Progenitor cell of endocrine pancreas (in vitro differentiated cells): ENCODE results near the gene NIM1K. TPM values are rescaled to one million over a fixed set of nuclear protein-coding genes. Genes with fewer than 3 reads are reported as not detected.
"Not testable (repeated sequence)": the region's sequence is repeated elsewhere in the genome, so short reads cannot be mapped to it uniquely, and the experiment has no call there.

Experiments used
- DNase-seq: peaks from one replicate; pipeline ENCODE4 v3.0.0; 2021; ENCODE audit warnings: low spot score; ENCODE audit not compliant: unreplicated experiment
- H3K27ac Mint-ChIP-seq: 2 replicates; pipeline ENCODE4 v1.8.0; 2021; ENCODE audit warnings: mild to moderate bottlenecking, moderate library complexity, mixed read lengths
- H3K27me3 Mint-ChIP-seq: 2 replicates; pipeline ENCODE4 v1.8.0; 2021; ENCODE audit warnings: mixed read lengths
- H3K36me3 Mint-ChIP-seq: 2 replicates; pipeline ENCODE4 v1.8.0; 2022; ENCODE audit warnings: mixed read lengths; ENCODE audit not compliant: insufficient read depth
- H3K4me1 Mint-ChIP-seq: 2 replicates; pipeline ENCODE4 v1.8.0; 2021; ENCODE audit warnings: low read depth, mixed read lengths
- H3K4me3 Mint-ChIP-seq: 2 replicates; pipeline ENCODE4 v1.8.0; 2021; ENCODE audit warnings: low read depth, mild to moderate bottlenecking, moderate library complexity, mixed read lengths
- H3K9me3 Mint-ChIP-seq: 2 replicates; pipeline ENCODE4 v1.8.0; 2021; ENCODE audit warnings: low read depth, mixed read lengths
- total RNA-seq: library from RNA; stranded (reverse); gene quantifications from 2 replicates; pipeline ENCODE4 v1.2.1, GENCODE V29; 2021
- TF ChIP-seq, protein P1 (sequence below): fragments of 200-600 bp; sonication (generic); IDR thresholded peaks from one replicate; pipeline ENCODE4 v1.5.0; 2021; ENCODE audit warnings: antibody characterized with exemption, mild to moderate bottlenecking; ENCODE audit not compliant: unreplicated experiment

Gene NIM1K
- total RNA-seq, 1 donor from 2014 or later = 0.19 TPM

DNA sequence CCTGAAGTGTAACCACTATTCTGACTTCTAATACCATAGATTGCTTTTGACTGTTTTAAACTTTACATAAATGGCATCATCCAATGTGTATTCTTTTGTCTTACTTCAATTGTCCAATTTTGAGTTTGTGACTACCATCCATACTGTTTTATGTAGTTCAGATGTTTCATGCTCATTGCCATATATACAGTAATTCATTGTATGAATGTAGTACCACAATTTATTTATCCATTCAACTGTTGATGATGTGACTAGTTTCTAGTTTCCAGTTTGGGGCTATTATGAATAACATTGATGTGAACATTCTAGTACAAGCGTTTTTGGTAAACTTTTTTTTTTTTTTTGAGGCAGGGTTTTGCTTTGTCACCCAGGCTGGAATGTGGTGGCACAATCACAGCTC, 66.1 kb downstream of the NIM1K start:
- peaks cover 8% of the 10 kb centered on the region for H3K4me1 Mint-ChIP-seq
- no peak overlapping the region for H3K4me3 Mint-ChIP-seq
- no peak overlapping the region for H3K27ac Mint-ChIP-seq
- peaks cover 4% of the 10 kb centered on the region for H3K9me3 Mint-ChIP-seq
- H3K36me3 Mint-ChIP-seq = no peaks in the 10 kb centered on the region
- peaks cover 17% of the 10 kb centered on the region for H3K27me3 Mint-ChIP-seq
- TF ChIP-seq, protein P1, sequence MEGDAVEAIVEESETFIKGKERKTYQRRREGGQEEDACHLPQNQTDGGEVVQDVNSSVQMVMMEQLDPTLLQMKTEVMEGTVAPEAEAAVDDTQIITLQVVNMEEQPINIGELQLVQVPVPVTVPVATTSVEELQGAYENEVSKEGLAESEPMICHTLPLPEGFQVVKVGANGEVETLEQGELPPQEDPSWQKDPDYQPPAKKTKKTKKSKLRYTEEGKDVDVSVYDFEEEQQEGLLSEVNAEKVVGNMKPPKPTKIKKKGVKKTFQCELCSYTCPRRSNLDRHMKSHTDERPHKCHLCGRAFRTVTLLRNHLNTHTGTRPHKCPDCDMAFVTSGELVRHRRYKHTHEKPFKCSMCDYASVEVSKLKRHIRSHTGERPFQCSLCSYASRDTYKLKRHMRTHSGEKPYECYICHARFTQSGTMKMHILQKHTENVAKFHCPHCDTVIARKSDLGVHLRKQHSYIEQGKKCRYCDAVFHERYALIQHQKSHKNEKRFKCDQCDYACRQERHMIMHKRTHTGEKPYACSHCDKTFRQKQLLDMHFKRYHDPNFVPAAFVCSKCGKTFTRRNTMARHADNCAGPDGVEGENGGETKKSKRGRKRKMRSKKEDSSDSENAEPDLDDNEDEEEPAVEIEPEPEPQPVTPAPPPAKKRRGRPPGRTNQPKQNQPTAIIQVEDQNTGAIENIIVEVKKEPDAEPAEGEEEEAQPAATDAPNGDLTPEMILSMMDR = no peak
- DNase-seq = no peak

DNA sequence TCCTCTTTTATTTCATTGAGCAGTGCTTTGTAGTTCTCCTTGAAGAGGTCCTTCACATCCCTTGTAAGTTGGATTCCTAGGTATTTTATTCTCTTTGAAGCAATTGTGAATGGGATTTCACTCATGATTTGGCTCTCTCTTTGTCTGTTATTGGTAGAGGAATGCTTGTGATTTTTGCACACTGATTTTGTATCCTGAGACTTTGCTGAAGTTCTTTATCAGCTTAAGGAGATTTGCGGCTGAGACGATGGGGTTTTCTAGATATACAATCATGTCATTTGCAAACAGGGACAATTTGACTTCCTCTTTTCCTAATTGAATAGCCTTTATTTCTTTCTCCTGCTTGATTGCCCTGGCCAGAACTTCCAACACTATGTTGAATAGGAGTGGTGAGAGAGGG, 70.2 kb downstream of the NIM1K start:
- DNase-seq, H3K36me3 Mint-ChIP-seq, H3K4me1 Mint-ChIP-seq, H3K4me3 Mint-ChIP-seq, H3K27me3 Mint-ChIP-seq, H3K27ac Mint-ChIP-seq: not testable (repeated sequence)
- peaks cover 12% of the 10 kb centered on the region for H3K9me3 Mint-ChIP-seq

DNA sequence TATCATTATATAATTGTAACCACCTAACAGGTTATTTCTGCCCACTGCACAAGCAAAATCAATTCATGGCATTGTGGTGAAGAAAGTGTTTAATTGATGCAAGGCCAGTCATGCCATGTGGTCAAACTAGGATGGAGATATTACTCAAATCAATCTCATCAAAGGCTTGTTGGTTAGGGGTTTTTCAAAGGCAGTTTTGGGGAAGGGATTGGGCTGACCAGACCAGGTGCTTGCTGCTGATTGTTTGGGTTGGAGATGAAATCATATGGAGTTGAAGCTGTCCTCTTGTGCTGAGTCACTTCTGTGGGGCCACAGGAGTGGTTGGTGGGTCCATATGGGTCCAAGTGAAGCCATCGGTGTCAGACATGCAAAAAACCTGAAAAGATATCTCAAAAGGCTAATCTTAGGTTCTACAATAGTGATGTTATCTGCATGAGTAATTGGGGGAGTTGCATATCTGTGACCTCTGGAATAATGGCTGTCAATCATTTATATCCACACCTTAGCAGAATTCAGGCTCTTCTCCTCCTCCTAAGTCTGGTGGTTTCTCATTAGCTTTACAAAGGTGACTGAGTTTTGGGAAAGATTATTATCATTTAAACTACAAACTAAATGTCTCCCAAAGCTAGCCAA, 76.3 kb downstream of the NIM1K start:
- Mint-ChIP-seq H3K27me3 (peaks cover 7% of the 10 kb centered on the region), H3K9me3 (peaks cover 11% of the 10 kb centered on the region), H3K4me1 (no peaks in the 10 kb centered on the region), H3K27ac (no peak overlapping the region), H3K36me3 (no peaks in the 10 kb centered on the region), H3K4me3 (no peak overlapping the region)
- no peak for DNase-seq
- TF ChIP-seq, protein P1 = no peak

DNA sequence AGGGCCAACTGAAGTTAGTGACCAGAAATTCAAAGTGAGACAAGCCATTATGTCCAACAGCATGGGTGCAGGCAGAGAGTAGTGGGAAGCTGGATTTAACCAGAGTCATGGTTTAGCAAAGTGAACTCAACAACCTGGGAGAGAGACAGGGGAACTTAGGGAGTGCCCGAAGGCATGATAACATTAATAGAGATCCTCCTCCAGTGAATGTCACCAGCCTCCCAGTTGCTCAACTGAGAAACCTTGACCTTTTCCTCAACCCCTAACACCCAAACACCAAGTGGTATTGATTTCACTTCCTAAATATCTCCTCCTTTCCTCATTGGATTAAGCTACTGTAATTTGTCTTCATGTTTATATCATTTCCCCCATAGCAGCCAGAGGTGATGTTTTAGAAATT, 78.6 kb downstream of the NIM1K start:
- H3K27ac Mint-ChIP-seq = no peak overlapping the region
- no peaks in the 10 kb centered on the region for H3K36me3 Mint-ChIP-seq
- TF ChIP-seq, protein P1 = no peak
- H3K4me3 Mint-ChIP-seq = no peak overlapping the region
- H3K9me3 Mint-ChIP-seq = peaks cover 11% of the 10 kb centered on the region
- peaks cover 3% of the 10 kb centered on the region for H3K27me3 Mint-ChIP-seq
- no peaks in the 10 kb centered on the region for H3K4me1 Mint-ChIP-seq
- DNase-seq = no peak

DNA sequence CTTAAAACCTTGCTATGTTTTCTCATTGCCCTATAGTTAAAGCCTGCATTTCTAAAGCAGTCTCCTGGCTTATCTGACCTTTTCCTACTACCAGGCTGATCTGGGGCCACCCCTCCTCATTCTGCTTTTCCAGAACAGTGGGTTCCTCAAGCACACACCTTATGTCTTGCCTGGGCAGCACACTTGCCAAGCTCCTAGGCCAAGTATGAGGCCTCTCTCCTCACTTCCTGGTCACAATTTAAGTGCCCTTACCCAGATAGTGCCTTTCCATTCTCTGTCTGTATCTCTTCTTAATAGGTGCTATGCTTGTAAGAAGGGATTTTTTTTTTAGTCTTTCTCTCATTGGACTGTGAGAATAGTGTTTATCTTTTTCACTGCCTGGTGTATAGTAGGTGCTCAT, 81.5 kb downstream of the NIM1K start:
- Mint-ChIP-seq H3K27ac (no peak overlapping the region), H3K4me1 (no peaks in the 10 kb centered on the region), H3K27me3 (peaks cover 6% of the 10 kb centered on the region), H3K4me3 (no peak overlapping the region), H3K36me3 (no peaks in the 10 kb centered on the region), H3K9me3 (no peaks in the 10 kb centered on the region)
- TF ChIP-seq, protein P1 = no peak
- DNase-seq = no peak

DNA sequence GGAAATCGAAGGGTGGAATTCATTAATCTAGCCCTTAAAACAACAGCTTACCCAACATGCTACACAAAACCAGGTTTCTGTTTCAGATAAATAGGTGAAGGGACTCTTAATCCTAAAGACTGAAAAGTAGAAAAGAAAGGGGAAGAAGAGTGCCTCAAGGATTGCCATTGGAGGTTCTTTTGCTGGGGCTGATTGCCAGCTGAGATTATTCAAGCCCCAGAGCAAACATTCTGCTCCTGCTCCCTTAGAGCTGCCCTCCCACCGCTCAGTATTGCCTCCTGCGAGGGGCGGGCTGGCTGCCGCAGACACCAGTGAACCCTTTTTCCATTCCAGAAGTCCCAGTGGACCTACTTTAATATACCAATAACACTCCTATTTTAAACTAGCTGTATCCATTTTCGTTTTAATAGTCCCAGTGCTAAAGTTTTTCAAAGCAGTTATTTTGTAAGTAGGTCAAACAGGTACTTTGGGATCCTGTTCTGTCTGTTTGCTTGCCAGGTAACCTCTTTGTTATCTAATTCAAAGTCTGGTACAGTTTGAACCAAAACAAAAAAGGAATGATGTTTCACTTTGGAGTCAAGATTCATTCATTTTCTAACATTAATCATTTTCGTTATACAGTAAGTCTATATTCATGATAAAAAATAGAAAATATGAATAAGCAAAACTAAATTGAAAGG, 82.5 kb downstream of the NIM1K start:
- no peaks in the 10 kb centered on the region for H3K36me3 Mint-ChIP-seq
- H3K27me3 Mint-ChIP-seq = peaks cover 6% of the 10 kb centered on the region
- no peaks in the 10 kb centered on the region for H3K9me3 Mint-ChIP-seq
- no peak overlapping the region for H3K4me3 Mint-ChIP-seq
- no peaks in the 10 kb centered on the region for H3K4me1 Mint-ChIP-seq
- no peak overlapping the region for H3K27ac Mint-ChIP-seq
- no peak for DNase-seq
- TF ChIP-seq, protein P1 = no peak
